Activated CD4-positive, CD25-positive, alpha-beta regulatory T cell treated with anti-CD3 and anti-CD28 coated beads, Interleukin-2, amount 50 U/mL, for 72 hours (primary cell): ENCODE results near the gene CTNNA1.
"Not testable (repeated sequence)": the region's sequence is repeated elsewhere in the genome, so short reads cannot be mapped to it uniquely, and the experiment has no call there.

Source experiments
- DNase-seq: peaks from one replicate; pipeline ENCODE4 v3.0.0; 2021

The CTNNA1 gene

GRCh38 chr5:138761115-138761514 is 7.9 kb downstream of the CTNNA1 start:
- DNase-seq = not testable (repeated sequence)

- DNase-seq = not testable (repeated sequence)
These were observed 8.4 kb downstream of the CTNNA1 start for GRCh38 chr5:138761670-138762069.

- DNase-seq = no peak
These were observed 8.9 kb downstream of the CTNNA1 start for GRCh38 chr5:138762110-138762509.

- DNase-seq = no peak
These were observed 10.0 kb downstream of the CTNNA1 start for GRCh38 chr5:138763037-138763778.

- DNase-seq = no peak
These were observed 17.1 kb downstream of the CTNNA1 start for GRCh38 chr5:138770291-138770690.

GRCh38 chr5:138770977-138771376 is 17.8 kb downstream of the CTNNA1 start:
- DNase-seq = no peak

GRCh38 chr5:138772986-138773594 is 19.9 kb downstream of the CTNNA1 start:
- DNase-seq = no peak

- not testable (repeated sequence) for DNase-seq
These were observed 20.4 kb downstream of the CTNNA1 start for GRCh38 chr5:138773624-138774023.

GRCh38 chr5:138775034-138775433 is 21.8 kb downstream of the CTNNA1 start:
- DNase-seq = no peak

GRCh38 chr5:138778234-138778633 is 25.0 kb downstream of the CTNNA1 start:
- DNase-seq = no peak

- DNase-seq = no peak
These were observed 30.8 kb downstream of the CTNNA1 start for GRCh38 chr5:138783976-138784375.

- no peak for DNase-seq
These were observed 31.4 kb downstream of the CTNNA1 start for GRCh38 chr5:138784590-138784989.

GRCh38 chr5:138789771-138790242 is 36.6 kb downstream of the CTNNA1 start:
- DNase-seq = no peak

GRCh38 chr5:138790684-138791083 is 37.5 kb downstream of the CTNNA1 start:
- DNase-seq = no peak

GRCh38 chr5:138792195-138792790 is 39.1 kb downstream of the CTNNA1 start:
- no peak for DNase-seq

GRCh38 chr5:138793575-138793974 is 40.4 kb downstream of the CTNNA1 start:
- no peak for DNase-seq

GRCh38 chr5:138803285-138803684 is 50.1 kb downstream of the CTNNA1 start:
- no peak for DNase-seq

GRCh38 chr5:138803935-138804334 is 50.7 kb downstream of the CTNNA1 start:
- no peak for DNase-seq

- DNase-seq = no peak
These were observed 51.9 kb downstream of the CTNNA1 start for GRCh38 chr5:138805096-138805495.

GRCh38 chr5:138807182-138807581 is 54.0 kb downstream of the CTNNA1 start:
- DNase-seq = no peak

- DNase-seq = no peak
These were observed 56.2 kb downstream of the CTNNA1 start for GRCh38 chr5:138809391-138809790.

GRCh38 chr5:138810861-138811260 is 57.6 kb downstream of the CTNNA1 start:
- not testable (repeated sequence) for DNase-seq

GRCh38 chr5:138815529-138815928 is 62.3 kb downstream of the CTNNA1 start:
- DNase-seq = no peak

GRCh38 chr5:138817241-138817640 is 64.0 kb downstream of the CTNNA1 start:
- DNase-seq = no peak
